ENCODE measurements around the gene EOLA1. TPM values are rescaled to one million over a fixed set of nuclear protein-coding genes. Genes with fewer than 3 reads are reported as not detected.
A peak's percentile ranks its signal among the peaks of the same experiment; 100 is the strongest.

The EOLA1 gene
- total and polyA plus RNA-seq, 2 experiments from 2014 or later = 2.5 to 3.3 TPM

- Histone ChIP-seq H3K4me3 (peak overlapping the region; percentile 59), H3K4me1 (ENCODE audit: insufficient read depth) (no peaks in the 10 kb centered on the region), H2AFZ (no peak overlapping the region), H3F3A (replicated peaks; ENCODE audit: low read depth) (no peaks in the 10 kb centered on the region), H3K9me2 (ENCODE audit: insufficient read depth) (no peaks in the 10 kb centered on the region), H4K20me1 (replicated peaks; ENCODE audit: insufficient read depth) (no peaks in the 10 kb centered on the region), H3K36me3 (ENCODE audit: insufficient read depth) (no peaks in the 10 kb centered on the region), H3K4me2 (peak overlapping the region; percentile 74), H3K27ac (ENCODE audit: low read depth) (no peak overlapping the region), H3K27me3 (ENCODE audit: insufficient read depth) (peaks cover 7% of the 10 kb centered on the region; the same call in 1 of the 2 replicates), H3K79me2 (replicated peaks; ENCODE audit: insufficient read depth) (no peaks in the 10 kb centered on the region)
- peak; percentile 67 for ATAC-seq
- Mint-ChIP-seq H3K9me3 (no peaks in the 10 kb centered on the region; the same call in 2 of the 3 replicates), H3K27ac (peak overlapping the region; percentile 92), H3K36me3 (ENCODE audit: low read depth) (no peaks in the 10 kb centered on the region; the same call in 2 of the 3 replicates), H3K4me1 (peaks cover 6% of the 10 kb centered on the region; the same call in 2 of the 3 replicates), H3K27me3 (ENCODE audit: insufficient read depth, low read depth, poor library complexity) (peaks cover 5% of the 10 kb centered on the region), H3K4me3 (peak overlapping the region; percentile 84)
- peak; percentile 85 for DNase-seq (ENCODE audit: low spot score)
- TF ChIP-seq EZH2phosphoT487 (IDR thresholded peaks at IDR 0.05; ENCODE audit: unreplicated experiment) (no peak), ZNF462 (CRISPR knock-in tag; IDR thresholded peaks at IDR 0.05) (no peak), EZH2 (IDR thresholded peaks at IDR 0.05; ENCODE audit: low read depth, unreplicated experiment) (no peak), REST (IDR thresholded peaks at IDR 0.05; ENCODE audit: unreplicated experiment) (no peak), POLR2AphosphoS5 (IDR thresholded peaks at IDR 0.05; ENCODE audit: low read depth) (0 out of 2 replicates have a peak, but pooled peaks have one; percentile 11), ZNF114 (CRISPR knock-in tag; IDR thresholded peaks at IDR 0.05) (no peak), NANOG (IDR thresholded peaks at IDR 0.05; ENCODE audit: borderline replicate concordance) (no peak), ETS1 (IDR thresholded peaks at IDR 0.05) (no peak)
Observed at GRCh38 chrX:149539283-149540130, 1.3 kb upstream of the EOLA1 start.

Data from GM23338 (cell line).